Activated naive CD4-positive, alpha-beta T cell (primary cell): ENCODE data around the gene CFAP251.
"Not testable (repeated sequence)": the region's sequence is repeated elsewhere in the genome, so short reads cannot be mapped to it uniquely, and the experiment has no call there.

ENCODE experiments used
- DNase-seq, 4 experiments: peaks; one replicate each; lab custom pipeline; 2025; lab: John Stamatoyannopoulos, UW

The CFAP251 gene, protein sequence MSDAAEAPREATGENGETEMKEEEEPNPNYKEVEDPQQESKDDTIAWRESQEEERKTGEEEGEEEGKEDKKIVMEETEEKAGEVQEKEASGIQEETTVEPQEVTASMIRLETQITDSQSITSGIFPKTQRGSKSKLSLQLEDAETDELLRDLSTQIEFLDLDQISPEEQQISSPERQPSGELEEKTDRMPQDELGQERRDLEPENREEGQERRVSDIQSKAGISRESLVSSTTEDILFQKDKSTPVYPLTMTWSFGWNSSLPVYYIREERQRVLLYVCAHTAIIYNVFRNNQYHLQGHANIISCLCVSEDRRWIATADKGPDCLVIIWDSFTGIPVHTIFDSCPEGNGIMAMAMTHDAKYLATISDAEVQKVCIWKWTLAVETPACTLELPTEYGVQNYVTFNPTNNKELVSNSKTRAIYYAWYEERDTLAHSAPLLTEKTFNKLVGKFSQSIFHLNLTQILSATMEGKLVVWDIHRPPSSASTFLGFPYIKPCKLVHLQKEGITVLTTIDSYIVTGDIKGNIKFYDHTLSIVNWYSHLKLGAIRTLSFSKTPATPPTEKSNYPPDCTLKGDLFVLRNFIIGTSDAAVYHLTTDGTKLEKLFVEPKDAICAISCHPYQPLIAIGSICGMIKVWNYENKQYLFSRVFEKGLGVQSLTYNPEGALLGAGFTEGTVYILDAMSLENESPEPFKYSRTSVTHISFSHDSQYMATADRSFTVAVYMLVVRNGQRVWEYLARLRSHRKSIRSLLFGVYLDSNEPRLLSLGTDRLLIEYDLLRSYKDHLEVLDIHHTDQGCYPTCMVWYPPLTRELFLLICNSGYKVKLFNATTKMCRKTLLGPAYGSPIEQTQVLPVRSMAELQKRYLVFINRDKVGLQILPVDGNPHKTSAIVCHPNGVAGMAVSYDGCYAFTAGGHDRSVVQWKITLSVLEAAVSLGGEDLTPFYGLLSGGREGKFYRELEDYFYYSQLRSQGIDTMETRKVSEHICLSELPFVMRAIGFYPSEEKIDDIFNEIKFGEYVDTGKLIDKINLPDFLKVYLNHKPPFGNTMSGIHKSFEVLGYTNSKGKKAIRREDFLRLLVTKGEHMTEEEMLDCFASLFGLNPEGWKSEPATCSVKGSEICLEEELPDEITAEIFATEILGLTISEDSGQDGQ

DNA sequence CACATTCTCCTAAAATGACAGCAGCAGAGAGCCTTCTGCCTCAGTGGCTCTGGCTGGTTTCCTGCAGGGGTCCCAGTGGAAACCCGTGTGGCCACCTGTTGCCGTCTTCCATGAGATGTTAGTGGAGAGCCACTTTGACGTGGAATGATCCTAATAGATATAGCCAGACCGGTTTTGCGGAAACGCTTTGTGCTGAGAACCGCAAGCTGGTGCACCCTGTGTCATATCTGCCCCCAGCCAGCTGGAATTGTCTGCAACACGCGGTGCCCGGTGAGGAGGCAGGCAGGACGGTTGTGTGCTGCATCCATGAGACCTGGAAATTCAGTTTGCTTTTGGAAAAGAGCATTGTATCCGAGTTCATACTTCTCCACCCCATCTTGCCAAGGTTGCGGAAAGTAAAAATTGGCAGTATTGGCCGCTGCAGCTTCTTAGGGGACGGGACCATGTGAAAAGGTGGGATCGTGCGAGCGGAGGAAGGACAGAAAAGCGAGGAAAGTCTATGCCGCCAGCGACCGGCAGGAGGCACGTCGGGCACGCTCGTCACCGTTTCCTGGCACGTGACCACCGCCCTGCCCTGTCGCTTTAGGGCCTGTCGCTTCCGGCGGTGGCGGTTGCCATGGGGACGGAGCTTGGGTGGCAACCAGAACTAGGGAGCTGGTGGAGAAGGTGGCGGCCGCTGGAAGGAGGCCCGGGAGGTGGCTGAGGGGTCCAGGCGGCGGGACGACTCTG, at the start of gene CFAP251:
TSS of gene CFAP251 (plus strand) at position 643 of the 729 bp plus-strand sequence. CDS start 2,714 bp downstream, outside the sequence.
- DNase-seq: peak; percentile 78 to 96 (median 90)

DNA sequence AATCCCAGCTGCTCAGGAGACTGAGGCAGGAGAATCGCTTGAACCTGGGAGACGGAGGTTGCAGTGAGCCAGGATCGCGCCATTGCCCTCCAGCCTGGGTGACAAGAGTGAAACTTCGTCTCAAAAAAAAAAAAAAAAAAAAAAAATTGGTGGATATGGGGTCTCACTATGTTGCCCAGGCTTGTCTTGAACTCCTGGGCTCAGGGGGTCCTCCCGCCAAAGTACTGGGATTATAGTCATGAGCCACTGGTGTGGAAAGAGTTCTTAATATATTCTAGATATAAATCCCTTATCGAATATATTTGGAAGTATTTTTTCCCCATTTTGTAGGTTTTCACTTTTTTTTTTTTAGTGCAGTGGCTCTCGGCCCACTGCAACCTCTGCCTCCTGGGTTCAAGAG, 49.2 kb upstream of the CFAP251 start:
- not testable (repeated sequence) for DNase-seq

DNA sequence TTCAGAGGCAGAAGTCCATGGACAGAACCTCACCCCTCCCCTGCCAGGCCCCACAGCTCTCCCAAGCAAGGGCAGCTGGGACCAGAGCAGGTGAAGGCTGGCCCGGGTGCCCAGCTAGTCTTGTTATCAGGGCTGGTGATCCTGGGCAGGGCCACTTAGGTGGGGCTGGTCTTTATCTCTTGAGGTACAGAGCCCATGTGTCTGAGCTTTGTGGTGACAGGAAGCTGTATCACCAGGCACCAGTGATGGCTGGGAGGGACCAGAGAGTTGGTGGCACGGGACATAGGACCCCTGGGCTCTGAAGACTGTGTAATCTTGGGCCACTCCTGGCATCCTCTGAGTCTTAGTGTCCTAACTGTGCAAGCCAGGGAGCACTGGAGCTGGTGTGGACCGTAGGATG, 46.9 kb upstream of the CFAP251 start:
- no peak for DNase-seq

DNA sequence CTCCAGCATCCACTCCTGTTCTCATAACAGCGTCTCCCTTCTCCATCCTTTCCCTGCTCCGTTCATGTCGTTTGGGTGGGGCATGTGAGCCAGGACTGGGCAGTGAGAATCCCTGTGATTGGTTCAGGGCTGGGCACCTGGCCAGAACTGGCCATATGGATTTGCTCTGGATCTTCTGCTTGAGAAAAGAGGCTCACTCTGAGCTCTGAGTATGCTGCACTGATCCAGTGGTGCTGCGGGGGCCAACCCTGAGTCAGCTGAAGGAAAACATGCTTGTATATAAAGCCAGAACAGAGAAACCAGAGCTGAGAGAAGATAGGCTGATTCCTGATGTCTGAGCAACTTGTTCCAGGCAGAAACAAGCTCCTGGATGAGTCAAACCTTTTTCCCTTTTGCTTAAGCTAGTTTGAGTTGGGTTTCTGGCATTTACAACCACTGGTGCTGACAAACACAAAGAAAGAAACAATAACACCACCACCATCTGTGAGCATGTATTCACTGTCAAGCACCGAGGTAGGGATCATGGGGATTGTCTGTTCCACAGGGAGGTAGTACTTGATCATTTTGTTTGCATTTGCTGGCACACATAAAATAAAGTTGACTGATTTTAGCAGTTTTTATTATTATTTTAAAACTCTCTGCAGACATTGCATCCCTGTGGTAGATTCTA, 45.7 kb upstream of the CFAP251 start:
- DNase-seq: no peak

DNA sequence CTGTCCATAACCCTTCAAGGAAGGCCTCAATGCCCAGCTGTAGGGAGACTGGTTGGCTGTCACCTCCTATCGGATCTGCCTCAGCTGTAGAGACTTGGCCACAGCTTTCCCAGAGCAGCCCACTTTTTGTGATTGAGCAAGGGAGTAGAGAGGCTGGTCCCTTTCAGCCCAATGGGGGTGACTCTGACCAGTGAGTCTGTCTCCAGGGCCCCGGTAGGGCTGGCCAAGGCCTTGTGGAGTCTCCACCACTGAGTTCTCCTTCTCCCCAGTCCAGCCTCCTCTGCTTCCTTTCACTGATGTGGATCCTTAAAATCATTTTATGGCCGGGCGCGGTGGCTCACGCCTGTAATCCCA, 45.2 kb upstream of the CFAP251 start:
- DNase-seq: no peak

DNA sequence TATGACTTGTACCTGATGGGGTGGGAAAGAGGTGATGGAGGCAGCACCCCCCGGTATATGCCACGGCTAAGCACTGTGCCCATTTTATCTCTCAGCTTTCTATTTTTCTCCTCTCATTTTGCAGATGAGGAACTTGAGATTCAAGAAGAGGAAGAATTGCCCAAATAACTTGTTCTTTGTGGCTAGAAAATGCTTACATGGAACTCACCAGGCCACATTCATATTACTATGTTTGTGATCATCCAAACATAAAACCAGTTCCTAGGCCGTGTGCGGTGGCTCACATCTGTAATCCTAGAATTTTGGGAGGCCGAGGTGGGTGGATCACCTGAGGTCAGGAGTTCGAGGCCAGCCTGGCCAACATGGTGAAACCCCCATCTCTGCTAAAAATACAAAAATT, 44.3 kb upstream of the CFAP251 start:
- no peak for DNase-seq

DNA sequence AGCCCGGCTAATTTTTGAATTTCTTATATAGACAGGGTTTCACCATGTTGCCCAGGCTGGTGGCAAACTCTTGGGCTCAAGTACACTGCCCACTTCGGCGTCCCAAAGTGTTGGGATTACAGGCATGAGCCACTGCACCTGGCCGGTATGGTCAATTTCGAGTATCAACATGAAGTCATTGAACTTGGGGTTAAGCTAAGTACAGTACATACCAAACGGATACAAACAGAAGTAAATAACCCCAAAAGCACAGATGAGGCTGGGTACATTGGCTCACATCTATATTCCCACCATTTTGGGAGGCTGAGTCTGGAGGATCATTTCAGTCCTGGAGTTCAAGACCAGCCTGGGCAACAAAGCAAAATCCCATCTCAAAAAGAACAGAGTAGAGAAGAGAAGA, 42.8 kb upstream of the CFAP251 start:
- DNase-seq: no peak

DNA sequence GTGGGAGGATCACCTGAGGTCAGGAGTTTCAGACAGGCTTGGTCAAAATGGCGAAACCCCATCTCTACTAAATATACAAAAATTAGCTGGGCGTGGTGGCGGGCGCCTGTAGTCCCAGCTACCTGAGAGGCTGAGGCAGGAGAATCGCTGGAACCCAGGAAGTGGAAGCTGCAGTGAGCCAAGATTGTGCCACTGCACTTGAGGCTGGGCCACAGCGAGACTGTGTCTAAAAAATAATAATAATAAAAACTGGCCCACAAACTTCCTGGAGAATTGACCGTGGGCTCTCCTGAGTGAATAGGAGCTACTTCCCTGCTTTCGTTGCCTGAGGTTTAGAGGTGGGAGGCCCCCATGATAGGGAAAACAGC, 42.3 kb upstream of the CFAP251 start:
- DNase-seq: not testable (repeated sequence)

DNA sequence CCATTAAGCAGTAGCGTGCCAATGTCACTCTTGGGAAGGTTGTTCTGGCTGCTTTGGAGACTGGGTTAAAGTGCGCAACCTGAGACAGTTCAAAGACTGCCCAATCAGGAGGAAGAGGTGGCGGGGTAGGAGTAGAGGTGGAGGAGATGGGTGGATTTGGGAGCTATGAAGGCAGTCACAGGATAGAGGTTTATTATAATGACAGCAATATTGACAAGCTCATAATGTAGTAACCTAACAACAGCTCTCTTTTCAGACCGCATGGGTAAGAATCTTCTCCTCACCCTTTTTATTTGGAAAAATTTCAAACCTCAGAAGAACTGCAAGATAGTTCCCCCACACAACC, 35.1 kb upstream of the CFAP251 start:
- DNase-seq: no peak

DNA sequence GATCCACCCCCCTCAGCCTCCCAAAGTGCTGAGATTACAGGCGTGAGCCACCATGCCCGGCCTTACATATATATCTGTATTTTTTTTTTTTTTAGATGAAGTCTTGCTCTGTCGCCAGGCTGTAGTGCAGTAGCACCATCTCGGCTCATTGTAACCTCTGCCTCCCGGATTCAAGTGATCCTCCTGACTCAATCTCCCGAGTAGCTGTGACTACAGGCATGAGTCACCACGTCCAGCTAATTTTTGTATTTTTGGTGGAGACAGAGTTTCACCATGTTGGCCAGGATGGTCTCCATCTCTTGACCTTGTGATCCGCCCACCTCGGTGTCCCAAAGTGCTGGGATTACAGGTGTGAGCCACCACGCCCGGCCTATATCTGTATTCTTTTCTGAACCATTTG, 33.3 kb upstream of the CFAP251 start:
- DNase-seq: not testable (repeated sequence)

DNA sequence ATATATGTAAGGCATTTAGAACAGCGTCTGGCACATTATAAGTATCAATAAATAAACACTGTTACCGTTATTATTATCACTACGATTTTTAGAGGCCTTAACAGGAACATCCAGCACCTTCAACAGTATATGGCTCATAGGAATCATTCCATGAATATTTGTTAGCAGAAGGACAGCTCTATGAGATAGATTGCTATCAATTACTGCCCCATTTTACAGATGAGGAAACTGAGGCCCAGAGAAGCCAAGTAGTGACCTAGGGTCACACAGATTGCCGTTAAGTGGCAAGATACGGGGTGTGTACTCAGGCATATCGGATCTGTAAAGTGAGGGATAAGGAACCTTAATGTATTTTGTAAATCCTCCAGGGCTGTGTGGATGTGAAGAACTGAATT, 30.3 kb upstream of the CFAP251 start:
- DNase-seq: no peak

DNA sequence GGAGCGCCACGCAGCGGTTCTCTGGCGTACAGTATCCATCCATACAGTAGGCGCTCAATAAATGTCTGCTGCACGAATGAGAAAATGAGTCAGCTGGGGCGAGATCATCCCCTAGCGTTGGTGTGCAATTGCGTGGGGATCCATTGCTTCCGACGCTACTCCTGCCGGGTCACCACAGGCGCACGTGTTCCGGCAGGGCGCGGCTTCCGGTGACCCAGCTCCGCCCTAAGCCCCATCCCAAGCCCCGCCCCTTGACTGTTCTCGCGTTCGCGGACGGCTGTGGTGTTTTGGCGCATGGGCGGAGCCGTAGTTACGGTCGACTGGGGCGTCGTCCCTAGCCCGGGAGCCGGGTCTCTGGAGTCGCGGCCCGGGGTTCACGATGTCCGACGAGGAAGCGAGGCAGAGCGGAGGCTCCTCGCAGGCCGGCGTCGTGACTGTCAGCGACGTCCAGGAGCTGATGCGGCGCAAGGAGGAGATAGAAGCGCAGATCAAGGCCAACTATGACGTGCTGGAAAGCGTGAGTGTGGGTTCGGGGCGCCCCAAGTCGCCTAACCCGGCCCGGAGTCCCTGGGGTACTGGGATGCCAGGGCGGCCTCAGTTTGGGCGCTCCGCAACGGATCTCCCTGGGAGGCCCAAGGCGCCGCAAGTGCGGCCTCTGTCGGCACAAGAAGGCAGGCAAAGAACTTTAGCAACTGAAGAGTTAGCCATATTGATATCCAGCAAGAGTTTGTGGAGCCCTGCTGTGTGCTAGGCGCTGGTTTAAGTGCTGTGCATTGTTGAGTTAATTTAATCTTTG, 29.7 kb upstream of the CFAP251 start, which contains the start of gene PSMD9:
TSS of gene PSMD9 (plus strand) at position 313 of the 796 bp plus-strand sequence. CDS start at position 380, 67 bp downstream.
- peak; percentile 95 to 98 (median 96) for DNase-seq

DNA sequence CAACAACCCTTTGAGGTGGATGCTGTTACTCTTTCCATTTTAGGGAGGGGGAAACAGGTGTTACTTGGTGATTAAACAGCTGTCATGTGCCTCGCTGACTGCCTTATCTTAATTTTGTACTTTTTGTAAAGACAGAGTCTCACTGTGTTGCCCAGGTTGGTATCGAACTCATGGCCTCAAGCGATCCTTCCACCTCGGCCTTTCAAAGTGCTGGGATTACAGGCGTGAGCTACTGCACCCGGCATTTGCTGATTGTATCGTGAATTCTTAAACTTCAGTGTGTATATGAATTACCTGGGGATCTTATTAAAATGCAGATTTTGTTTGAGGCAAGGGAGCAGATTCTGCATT, 29.1 kb upstream of the CFAP251 start:
- no peak for DNase-seq

DNA sequence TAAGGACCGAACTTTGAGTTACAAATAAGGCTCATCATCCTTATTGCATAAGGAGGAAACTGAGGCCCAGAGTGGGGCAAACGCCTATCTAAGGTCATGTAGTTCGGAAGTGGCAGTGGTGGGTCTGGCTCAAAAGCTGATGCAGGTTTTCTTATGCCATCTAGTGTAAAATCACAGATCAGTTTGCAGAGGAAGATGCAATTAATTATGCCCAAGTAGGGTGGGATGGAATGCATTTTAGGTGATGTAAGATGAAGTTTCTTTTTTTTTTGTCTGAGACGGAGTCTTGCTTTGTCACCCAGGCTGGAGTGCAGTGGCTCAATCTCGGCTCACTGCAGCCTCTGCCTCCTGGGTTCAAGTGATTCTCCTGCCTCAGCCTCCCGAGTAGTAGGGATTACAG, 28.7 kb upstream of the CFAP251 start:
- not testable (repeated sequence) for DNase-seq

DNA sequence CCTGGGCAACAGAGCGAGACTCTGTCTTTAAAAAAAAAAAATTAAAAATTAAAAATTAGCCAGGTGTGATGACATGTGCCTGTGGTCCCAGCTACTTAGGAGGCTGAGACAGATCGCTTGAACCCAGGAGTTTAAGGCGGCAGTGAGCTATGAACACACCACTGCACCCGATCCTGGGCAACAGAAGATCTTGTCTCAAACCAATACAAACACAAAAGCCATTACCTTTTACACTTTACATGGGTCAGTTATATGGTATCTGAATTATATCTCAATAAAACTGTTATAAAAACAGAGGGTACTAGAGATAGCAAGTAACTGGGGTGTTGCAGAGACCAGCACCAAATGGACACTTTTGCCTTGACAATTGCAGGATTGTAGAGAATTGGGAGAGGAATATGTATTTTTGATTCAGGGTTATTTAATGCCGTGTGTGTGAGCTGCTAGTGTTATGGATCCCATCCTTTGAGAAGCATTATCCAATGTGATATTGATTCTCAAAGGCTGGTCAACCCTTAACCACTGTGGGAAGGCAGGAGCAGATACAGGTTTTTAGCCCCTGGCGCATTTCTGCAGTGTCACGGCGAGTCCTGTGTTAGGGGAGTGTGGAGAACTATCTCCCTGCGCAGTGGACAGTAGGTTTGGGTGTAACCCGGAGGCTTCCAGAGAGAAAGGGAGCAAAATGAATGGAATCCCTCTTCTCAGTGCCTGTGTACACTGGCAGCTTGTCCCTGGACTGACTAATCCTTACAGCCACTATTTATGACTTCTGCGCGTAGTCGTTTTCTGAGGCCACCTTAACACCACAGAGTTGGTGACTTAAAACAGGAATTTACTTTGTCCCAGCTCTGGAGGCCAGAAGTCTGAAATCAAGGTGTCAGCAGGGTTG, 25.5 kb upstream of the CFAP251 start:
- no peak for DNase-seq

DNA sequence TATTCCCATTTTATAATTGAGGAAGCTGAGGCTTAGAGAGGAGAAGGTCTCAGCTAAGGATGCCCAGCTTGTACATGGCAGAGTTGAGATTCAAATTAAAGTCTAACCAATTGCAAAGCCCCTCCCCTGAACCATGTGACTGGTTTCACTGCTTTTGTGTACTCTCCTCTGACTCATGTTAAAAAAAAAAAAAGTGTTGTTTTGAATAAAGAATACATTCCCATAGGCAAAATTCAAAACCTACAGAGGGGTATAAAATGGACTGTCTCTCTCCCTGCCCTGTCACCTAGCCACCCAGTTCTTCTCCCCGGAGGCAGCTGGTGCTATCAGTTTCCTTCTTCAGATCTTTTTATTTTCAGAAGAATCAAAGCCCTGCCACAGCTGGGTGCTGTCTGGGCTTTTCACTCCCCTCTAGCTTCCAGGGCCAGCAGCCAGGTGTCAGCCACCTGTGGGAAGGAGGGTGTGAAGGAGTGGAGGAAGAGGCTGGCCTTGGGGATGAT, 24.4 kb upstream of the CFAP251 start:
- no peak for DNase-seq

DNA sequence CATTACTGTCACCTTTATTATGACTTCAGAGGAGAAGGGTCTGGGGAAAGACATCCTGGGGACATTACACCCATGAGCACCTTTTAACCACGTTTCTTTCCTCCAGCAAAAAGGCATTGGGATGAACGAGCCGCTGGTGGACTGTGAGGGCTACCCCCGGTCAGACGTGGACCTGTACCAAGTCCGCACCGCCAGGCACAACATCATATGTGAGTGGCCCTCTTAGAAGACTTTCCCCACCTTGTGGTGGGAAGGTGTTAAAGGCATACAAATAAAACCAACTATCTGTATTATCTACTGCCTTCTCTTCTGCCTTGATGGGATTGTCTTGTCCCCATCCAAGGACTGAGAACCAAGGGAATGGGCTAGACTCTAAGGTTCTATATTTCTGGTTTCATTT, 23.8 kb upstream of the CFAP251 start:
- DNase-seq: peak in 1 of 4 experiments; percentile 10

DNA sequence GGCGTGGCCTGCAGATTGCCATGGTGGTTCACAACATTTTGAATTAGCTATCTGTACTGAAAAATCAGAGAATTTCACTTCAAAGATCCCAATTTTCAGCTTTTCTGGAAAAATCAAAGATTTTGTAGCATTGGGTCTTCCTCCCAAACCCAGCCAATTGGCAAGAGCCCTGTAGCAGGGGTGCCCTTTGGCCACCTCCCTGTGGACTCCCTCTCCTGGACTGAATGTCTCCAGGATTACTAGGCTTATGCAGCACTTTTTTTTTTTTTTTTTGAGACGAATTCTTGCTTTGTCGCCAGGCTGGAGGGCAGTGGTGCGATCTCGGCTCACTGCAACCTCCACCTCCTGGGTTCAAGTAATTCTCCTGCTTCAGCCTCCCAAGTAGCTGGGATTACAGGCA, 20.1 kb upstream of the CFAP251 start:
- no peak for DNase-seq

DNA sequence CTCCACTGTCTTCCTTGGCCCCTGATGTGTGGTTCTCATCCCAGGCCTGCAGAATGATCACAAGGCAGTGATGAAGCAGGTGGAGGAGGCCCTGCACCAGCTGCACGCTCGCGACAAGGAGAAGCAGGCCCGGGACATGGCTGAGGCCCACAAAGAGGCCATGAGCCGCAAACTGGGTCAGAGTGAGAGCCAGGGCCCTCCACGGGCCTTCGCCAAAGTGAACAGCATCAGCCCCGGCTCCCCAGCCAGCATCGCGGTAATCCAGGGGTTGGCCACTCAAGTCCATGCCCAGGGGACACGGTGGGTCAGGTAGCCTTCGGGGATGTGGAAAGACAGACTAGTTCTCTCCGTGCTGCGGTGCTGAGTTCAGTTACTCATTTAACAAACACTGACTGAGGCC, 18.8 kb upstream of the CFAP251 start:
- no peak for DNase-seq
